H1 (cell line): ENCODE measurements around the gene SYTL1. TPM values are rescaled to one million over a fixed set of nuclear protein-coding genes. Genes with fewer than 3 reads are reported as not detected.

Source experiments
- CTCF ChIA-PET: fragments of 300-600 bp; sonication (Branson Sonifier 250); formaldehyde crosslinking; loops from one replicate; lab custom pipeline; 2021; ENCODE audit not compliant: partially characterized antibody; lab: Charles Lee
- POLR2A ChIA-PET: fragments of 300-600 bp; sonication (Branson Sonifier 250); formaldehyde crosslinking; loops from one replicate; lab custom pipeline; 2021; ENCODE audit warnings: inconsistent platforms; ENCODE audit not compliant: partially characterized antibody; lab: Charles Lee
- DNase-seq, 2 experiments: peaks; one replicate each; pipeline versions ENCODE4 v3.0.0 to v3.0.0-alpha.2; 2010 to 2022; ENCODE audit warnings: low spot score in 2 of 2, low read depth in 1 of 2, mixed read lengths in 1 of 2
- FAIRE-seq: peaks from 2 replicates; lab custom pipeline; 2011; peaks lifted over from hg19 to GRCh38; lab: Jason Lieb, UNC
- H2AFZ ChIP-seq: 2 replicates; pipeline ENCODE4 v1.8.1; 2012; ENCODE audit warnings: low read length, inconsistent platforms
- H2AK5ac ChIP-seq: 2 replicates; pipeline ENCODE4 v1.6.1; 2013; ENCODE audit warnings: low read depth, low read length
- H2BK120ac ChIP-seq: replicated peaks from 2 replicates; pipeline ENCODE3; 2013; ENCODE audit warnings: low read depth, low read length, inconsistent platforms
- H2BK12ac ChIP-seq: 2 replicates; pipeline ENCODE4 v1.6.1; 2013; ENCODE audit warnings: low read depth, low read length
- H2BK15ac ChIP-seq: 2 replicates; pipeline ENCODE4 v1.6.1; 2013; ENCODE audit warnings: low read length
- H2BK20ac ChIP-seq: 2 replicates; pipeline ENCODE4 v1.6.1; 2013; ENCODE audit warnings: low read length
- H2BK5ac ChIP-seq: 2 replicates; pipeline ENCODE4 v1.6.1; 2013; ENCODE audit warnings: low read depth, low read length
- H3K14ac ChIP-seq: 2 replicates; pipeline ENCODE4 v1.6.1; 2013; ENCODE audit warnings: inconsistent platforms; ENCODE audit not compliant: insufficient read length
- H3K18ac ChIP-seq: 2 replicates; pipeline ENCODE4 v1.6.1; 2013; ENCODE audit warnings: low read length; ENCODE audit errors: extremely low read depth
- H3K23ac ChIP-seq: 2 replicates; pipeline ENCODE4 v1.6.1; 2013; ENCODE audit warnings: inconsistent platforms; ENCODE audit not compliant: insufficient read length
- H3K23me2 ChIP-seq: 2 replicates; pipeline ENCODE4 v1.6.1; 2013; ENCODE audit warnings: low read depth, low read length
- H3K27ac ChIP-seq: 2 replicates; pipeline ENCODE4 v1.6.1; 2011; ENCODE audit warnings: low read depth, low read length, inconsistent platforms
- H3K27me3 ChIP-seq, 4 experiments: replicated peaks in 1 of 4; 1 replicate in 1 of 4; 2 replicates in 3 of 4; pipeline versions ENCODE4 v1.6.1 to v1.8.1; 2011 to 2013; ENCODE audit warnings: low read length in 3 of 4, mild to moderate bottlenecking in 3 of 4, inconsistent platforms in 2 of 4, mixed read lengths in 2 of 4, moderate library complexity in 1 of 4; ENCODE audit not compliant: control insufficient read depth in 3 of 4, insufficient read depth in 3 of 4; ENCODE audit errors: extremely low read depth in 1 of 4
- H3K36me3 ChIP-seq, 4 experiments: 2 replicates each; pipeline versions ENCODE4 v1.6.1 to v1.8.1; 2011 to 2013; ENCODE audit warnings: mild to moderate bottlenecking in 4 of 4, low read length in 3 of 4, moderate library complexity in 2 of 4, control low read depth in 1 of 4, inconsistent platforms in 1 of 4; ENCODE audit not compliant: insufficient read depth in 4 of 4, control insufficient read depth in 2 of 4
- H3K4ac ChIP-seq: replicated peaks from 2 replicates; pipeline ENCODE3; 2013; ENCODE audit warnings: low read length, low read depth, mixed read lengths, inconsistent platforms; ENCODE audit not compliant: insufficient read length
- H3K4me1 ChIP-seq, 4 experiments: replicated peaks in 1 of 4; 1 replicate in 1 of 4; 2 replicates in 3 of 4; pipeline versions ENCODE4 v1.6.1 to v1.8.1; 2011 to 2013; ENCODE audit warnings: low read length in 3 of 4, inconsistent platforms in 2 of 4, mixed read lengths in 1 of 4; ENCODE audit not compliant: insufficient read depth in 4 of 4, control insufficient read depth in 3 of 4
- H3K4me2 ChIP-seq, 2 experiments: 2 replicates each; pipeline versions ENCODE4 v1.6.1 to v1.8.1; 2011 to 2013; ENCODE audit warnings: low read depth in 2 of 2, low read length in 2 of 2, control low read depth in 1 of 2, inconsistent platforms in 1 of 2, mild to moderate bottlenecking in 1 of 2; ENCODE audit not compliant: insufficient read depth in 1 of 2
- H3K4me3 ChIP-seq, 4 experiments: fragments of 200-600, 300-600 bp in 1 of 4; sonication (generic), shearing (Covaris generic), sonication (Bioruptor Twin) in 1 of 4; 2 replicates each; pipeline versions ENCODE4 v1.5.1 to v1.8.1; 2011 to 2016; ENCODE audit warnings: low read length in 4 of 4, low read depth in 3 of 4, control low read depth in 2 of 4, inconsistent platforms in 2 of 4, mild to moderate bottlenecking in 2 of 4, mixed read lengths in 1 of 4, moderate library complexity in 1 of 4; ENCODE audit not compliant: insufficient read depth in 2 of 4; ENCODE audit errors: extremely low read depth in 1 of 4
- H3K56ac ChIP-seq: replicated peaks from 2 replicates; pipeline ENCODE3; 2013; ENCODE audit warnings: low read depth, mild to moderate bottlenecking, mixed read lengths, low read length, inconsistent platforms; ENCODE audit not compliant: insufficient read length
- H3K79me1 ChIP-seq: 2 replicates; pipeline ENCODE4 v1.6.1; 2013; ENCODE audit warnings: low read depth, low read length, control low read depth
- H3K79me2 ChIP-seq, 2 experiments: 2 replicates each; pipeline versions ENCODE4 v1.6.1 to v1.8.1; 2012 to 2013; ENCODE audit warnings: low read length in 2 of 2, mild to moderate bottlenecking in 2 of 2, inconsistent platforms in 1 of 2; ENCODE audit not compliant: insufficient read depth in 2 of 2, control insufficient read depth in 1 of 2
- H3K9ac ChIP-seq, 4 experiments: replicated peaks in 1 of 4; 1 replicate in 1 of 4; 2 replicates in 3 of 4; pipeline versions ENCODE4 v1.6.1 to v1.8.1; 2011 to 2013; ENCODE audit warnings: low read depth in 3 of 4, low read length in 3 of 4, control low read depth in 2 of 4, mild to moderate bottlenecking in 2 of 4, moderate library complexity in 2 of 4, inconsistent platforms in 1 of 4; ENCODE audit errors: extremely low read depth in 1 of 4
- H3K9me3 ChIP-seq, 2 experiments: 2 replicates each; pipeline versions ENCODE4 v1.6.1 to v1.8.1; 2012 to 2013; ENCODE audit warnings: mild to moderate bottlenecking in 2 of 2, moderate library complexity in 2 of 2, control low read depth in 1 of 2, inconsistent platforms in 1 of 2, low read depth in 1 of 2, low read length in 1 of 2, mixed read lengths in 1 of 2; ENCODE audit not compliant: insufficient read depth in 2 of 2
- H4K20me1 ChIP-seq, 2 experiments: replicated peaks in 1 of 2; 2 replicates each; pipeline versions ENCODE3 to v1.8.1; 2011 to 2013; ENCODE audit warnings: inconsistent platforms in 2 of 2, low read length in 2 of 2, mild to moderate bottlenecking in 1 of 2; ENCODE audit not compliant: insufficient read depth in 2 of 2, control insufficient read depth in 1 of 2
- H4K5ac ChIP-seq: 2 replicates; pipeline ENCODE4 v1.6.1; 2013; ENCODE audit warnings: low read length, low read depth, mixed read lengths, inconsistent platforms; ENCODE audit not compliant: insufficient read length
- H4K8ac ChIP-seq: 2 replicates; pipeline ENCODE4 v1.8.0; 2013; ENCODE audit warnings: mild to moderate bottlenecking, moderate library complexity, low read length, inconsistent platforms; ENCODE audit not compliant: insufficient read depth; ENCODE audit errors: extremely low read depth
- H4K91ac ChIP-seq: replicated peaks from 2 replicates; pipeline ENCODE3; 2013; ENCODE audit warnings: low read length, mixed read lengths, inconsistent platforms; ENCODE audit not compliant: insufficient read length
- ASH2L ChIP-seq: fragments of 200-600, 300-600 bp; sonication (generic); IDR thresholded peaks from one replicate; pipeline ENCODE4 v1.7.1; 2017; ENCODE audit warnings: low read length
- BCL11A ChIP-seq, 2 experiments: IDR thresholded peaks; one replicate each; pipeline ENCODE4 v1.6.1; 2011; ENCODE audit warnings: low read depth in 2 of 2, low read length in 2 of 2, mild to moderate bottlenecking in 2 of 2
- KDM1A ChIP-seq: fragments of 200-600, 300-600 bp; sonication (generic); IDR thresholded peaks from 2 replicates; pipeline ENCODE4 v1.7.1; 2016; ENCODE audit warnings: mild to moderate bottlenecking, low read length, borderline replicate concordance
- KDM4A ChIP-seq: IDR thresholded peaks from one replicate; pipeline ENCODE4 v1.7.1; 2012; ENCODE audit warnings: low read depth, mild to moderate bottlenecking, moderate library complexity, low read length, inconsistent platforms; ENCODE audit not compliant: severe bottlenecking
- PHF8 ChIP-seq: fragments of 200-600 bp; sonication (generic); conservative IDR thresholded peaks from 2 replicates; pipeline ENCODE4 v1.7.1; 2012; ENCODE audit warnings: low read depth, mild to moderate bottlenecking, inconsistent platforms, low read length, moderate library complexity
- TAF1 ChIP-seq: IDR thresholded peaks from 2 replicates; pipeline ENCODE4 v1.6.1; 2011; ENCODE audit warnings: mild to moderate bottlenecking, low read depth, low read length
- WGBS, 2 experiments: shearing (Covaris generic) in 1 of 2; methylation state at CpG; one replicate each; pipeline versions ENCODE4 v1.1.6 to v1.1.7; 2013 to 2015; ENCODE audit warnings: low lambda C conversion rate in 2 of 2, mixed read lengths in 2 of 2, inconsistent platforms in 1 of 2, low coverage in 1 of 2, missing lambda C conversion rate in 1 of 2; ENCODE audit not compliant: insufficient replicate concordance in 2 of 2, insufficient coverage in 1 of 2, insufficient read length in 1 of 2; ENCODE audit errors: extremely low coverage in 1 of 2, missing lambda C conversion rate in 1 of 2; 5-methylcytosine and 5-hydroxymethylcytosine counted together
- polyA plus RNA-seq, 7 experiments: library from polyadenylated mRNA; depleted of rRNA in 3 of 7; stranded (reverse) in 5 of 7; unstranded in 2 of 7; fragments of >200 nt in 5 of 7; fragments of 200-250 nt in 2 of 7; gene quantifications; 1 replicate in 5 of 7; 2 replicates in 1 of 7; 4 replicates in 1 of 7; pipeline versions ENCODE4 v1.2.1 to v1.2.3, GENCODE V29; 2011 to 2013; ENCODE audit warnings: missing spikeins in 2 of 7, mixed read lengths in 2 of 7
- total RNA-seq: library from RNA; stranded (reverse); fragmentation: NEBNext Ultra II Directional; extraction: Animal tissue kit (Norgen Biotek cat#: 25700); gene quantifications from 2 replicates; pipeline ENCODE4 v1.2.1, GENCODE V29; 2021
- TF ChIP-seq, protein P1 (sequence below), 3 experiments: IDR thresholded peaks; 1 replicate in 2 of 3; 2 replicates in 1 of 3; pipeline versions ENCODE4 v1.5.1 to v1.6.1; 2011; ENCODE audit warnings: low read length in 3 of 3, mild to moderate bottlenecking in 3 of 3, inconsistent platforms in 2 of 3, low read depth in 1 of 3, moderate library complexity in 1 of 3; ENCODE audit not compliant: insufficient read depth in 1 of 3; ENCODE audit errors: control extremely low read depth in 1 of 3

Gene SYTL1
- total and polyA plus RNA-seq, 2 of the 8 experiments (the other 6 are each of a cell fraction or from before 2014, with no cell fraction given) = 6.4 to 19.5 TPM

DNA sequence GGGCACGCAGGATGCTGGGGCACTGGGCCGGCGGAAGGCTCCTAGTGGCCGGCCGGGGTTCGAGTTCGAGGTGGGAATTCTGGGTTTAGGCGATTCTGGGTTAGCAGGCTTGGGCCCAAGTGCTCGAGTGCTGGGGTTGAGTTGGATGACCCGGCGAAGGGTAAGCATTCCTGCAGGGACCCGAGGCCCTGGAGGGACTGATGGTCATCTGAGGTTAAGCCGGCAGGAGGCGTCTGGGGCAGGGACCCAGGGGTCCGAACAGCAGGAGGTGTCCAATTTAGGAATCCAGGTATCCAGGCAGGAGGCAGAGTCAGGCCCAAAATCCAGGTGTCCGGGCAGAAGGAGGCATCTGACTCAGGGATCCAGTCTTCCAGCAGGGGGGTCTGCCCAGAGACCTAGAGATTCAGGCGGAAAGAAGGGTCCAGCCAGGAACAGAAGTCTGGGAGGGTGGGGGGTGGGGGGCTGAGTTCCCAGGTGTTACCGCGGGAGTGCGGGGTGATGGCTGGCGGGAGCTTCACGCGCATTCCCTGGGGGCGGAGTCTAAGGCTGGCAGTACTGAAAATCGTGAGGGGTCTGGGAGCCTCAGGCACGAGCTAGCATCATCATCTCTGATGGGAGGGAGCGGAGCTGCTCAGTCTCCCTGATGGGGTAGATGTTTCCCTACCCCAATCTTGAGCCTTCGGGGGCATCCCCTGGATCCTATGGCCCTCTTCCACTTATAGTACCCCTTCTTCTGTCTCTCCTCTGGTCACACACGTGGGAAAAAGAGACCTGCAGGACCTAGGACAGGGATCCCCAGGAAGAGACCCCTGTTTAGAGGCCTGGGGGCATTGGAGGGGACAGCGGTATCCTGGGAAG is 51.2 kb downstream of the SYTL1 start:
- Histone ChIP-seq H3K18ac (no peak overlapping the region; the same call in 1 of the 2 replicates), H3K27ac (peak overlapping the region; percentile 45; the same call in 1 of the 2 replicates), H3K4ac (peak overlapping the region; percentile 63), H3K4me1 (peaks cover 2 to 23% (median 15%) of the 10 kb centered on the region in 4 experiments), H2BK5ac (peak overlapping the region; percentile 40; the same call in 1 of the 2 replicates), H2BK120ac (no peak overlapping the region), H3K9ac (peak overlapping the region; percentile 7 to 82 (median 56); a peak in 5 of 7 replicates), H4K20me1 (peaks cover 2 to 6% of the 10 kb centered on the region in 2 experiments), H3K4me2 (peak overlapping the region; percentile 85 to 92), H4K91ac (no peak overlapping the region), H3K4me3 (peak overlapping the region; percentile 61 to 82 (median 70)), H2BK20ac (no peak overlapping the region), H2AK5ac (no peak overlapping the region), H3K36me3 (no peaks in the 10 kb centered on the region), H3K14ac (no peak overlapping the region), H3K23me2 (peaks cover 13% of the 10 kb centered on the region), H3K23ac (no peak overlapping the region), H2BK12ac (no peak overlapping the region), H3K27me3 (no peaks in the 10 kb centered on the region), H4K8ac (peak overlapping the region; percentile 53), H2AFZ (no peak overlapping the region), H3K9me3 (no peaks in the 10 kb centered on the region), H3K79me2 (no peaks in the 10 kb centered on the region), H4K5ac (no peak overlapping the region), H3K56ac (no peak overlapping the region), H2BK15ac (0 out of 2 replicates have a peak overlapping the region, but pooled peaks have one; percentile 46), H3K79me1 (no peaks in the 10 kb centered on the region)
- WGBS, 2 experiments = 22% methylated on average over 20 of the region's 30 CpGs; no CpG with 5 or more reads in 1 of the 2 experiments
- DNase-seq (no peak), FAIRE-seq (no peak)
- peak; percentile 28; the same call in 1 of the 2 replicates for TF ChIP-seq PHF8
- TF ChIP-seq ASH2L = peak; percentile 70
- TF ChIP-seq BCL11A (IDR thresholded peaks at IDR 0.05; ENCODE audit: low read depth in 2 of 2, low read length in 2 of 2) = no peak
- no peak for TF ChIP-seq KDM1A
- TF ChIP-seq KDM4A = peak; percentile 6
- TF ChIP-seq, protein P1, sequence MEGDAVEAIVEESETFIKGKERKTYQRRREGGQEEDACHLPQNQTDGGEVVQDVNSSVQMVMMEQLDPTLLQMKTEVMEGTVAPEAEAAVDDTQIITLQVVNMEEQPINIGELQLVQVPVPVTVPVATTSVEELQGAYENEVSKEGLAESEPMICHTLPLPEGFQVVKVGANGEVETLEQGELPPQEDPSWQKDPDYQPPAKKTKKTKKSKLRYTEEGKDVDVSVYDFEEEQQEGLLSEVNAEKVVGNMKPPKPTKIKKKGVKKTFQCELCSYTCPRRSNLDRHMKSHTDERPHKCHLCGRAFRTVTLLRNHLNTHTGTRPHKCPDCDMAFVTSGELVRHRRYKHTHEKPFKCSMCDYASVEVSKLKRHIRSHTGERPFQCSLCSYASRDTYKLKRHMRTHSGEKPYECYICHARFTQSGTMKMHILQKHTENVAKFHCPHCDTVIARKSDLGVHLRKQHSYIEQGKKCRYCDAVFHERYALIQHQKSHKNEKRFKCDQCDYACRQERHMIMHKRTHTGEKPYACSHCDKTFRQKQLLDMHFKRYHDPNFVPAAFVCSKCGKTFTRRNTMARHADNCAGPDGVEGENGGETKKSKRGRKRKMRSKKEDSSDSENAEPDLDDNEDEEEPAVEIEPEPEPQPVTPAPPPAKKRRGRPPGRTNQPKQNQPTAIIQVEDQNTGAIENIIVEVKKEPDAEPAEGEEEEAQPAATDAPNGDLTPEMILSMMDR (IDR thresholded peaks at IDR 0.05; ENCODE audit: control extremely low read depth in 1 of 3, insufficient read depth in 1 of 3, low read depth in 1 of 3, low read length in 3 of 3) = peak in 2 of 3 experiments; percentile 14 to 34; a peak in 2 of 4 replicates
- 0 out of 2 replicates have a peak, but pooled peaks have one; percentile 22 for TF ChIP-seq TAF1
- ChIA-PET CTCF (interaction anchor here (0.6 to 11.1 kb wide), 19 partner anchors 10 to 283 kb away, joined by 3 to 218 read pairs (median 4); partner anchors contain the start of genes CD164L2 and MAP3K6), POLR2A (interaction anchor here (0.9 to 1.4 kb wide), 6 partner anchors 9 to 215 kb away, joined by 3 to 5 read pairs (median 3); partner anchors contain the start of gene SYTL1)
